Psoas muscle (tissue), 8 donors: ENCODE results near the gene FXYD5. TPM values are rescaled to one million over a fixed set of nuclear protein-coding genes. Genes with fewer than 3 reads are reported as not detected.
A peak's percentile ranks its signal among the peaks of the same experiment; 100 is the strongest.

Experiments used
- ATAC-seq, 4 donors: fragments of 200-7000 bp; cut with Tn5 transposase; one replicate each; pipeline ENCODE4 v1.9.1; 2020; ENCODE audit warnings: moderate library complexity in 3 of 4, mild to moderate bottlenecking in 2 of 4
- DNase-seq, 2 donors: peaks; one replicate each; pipeline ENCODE4 v3.0.0-alpha.2; 2020
- H3K27ac ChIP-seq: fragments of 200-600 bp; one replicate; pipeline ENCODE4 v1.8.0; 2022
- H3K27me3 ChIP-seq, 3 donors: fragments of 200-600 bp in 1 of 3; one replicate each; pipeline versions ENCODE4 v1.6.1 to v1.8.0; 2013 to 2022; ENCODE audit warnings: low read length in 2 of 3, mild to moderate bottlenecking in 2 of 3, moderate library complexity in 1 of 3; ENCODE audit not compliant: insufficient read depth in 3 of 3
- H3K36me3 ChIP-seq, 2 donors: fragments of 200-600 bp in 1 of 2; one replicate each; pipeline versions ENCODE4 v1.6.1 to v1.8.0; 2013 to 2022; ENCODE audit warnings: low read depth in 1 of 2, mild to moderate bottlenecking in 1 of 2, moderate library complexity in 1 of 2; ENCODE audit not compliant: insufficient read depth in 1 of 2
- H3K4me1 ChIP-seq: fragments of 200-600 bp; one replicate; pipeline ENCODE4 v1.8.0; 2022
- H3K4me3 ChIP-seq: fragments of 200-600 bp; one replicate; pipeline ENCODE4 v1.8.0; 2022; ENCODE audit warnings: mild to moderate bottlenecking
- H3K9me3 ChIP-seq: fragments of 200-600 bp; one replicate; pipeline ENCODE4 v1.8.0; 2022
- CTCF ChIP-seq: fragments of 200-600 bp; IDR thresholded peaks from one replicate; pipeline ENCODE4 v1.8.0; 2022; ENCODE audit warnings: antibody characterized with exemption
- WGBS, 3 donors: extraction: QIAGEN DNeasy Blood & Tissue Kit; methylation state at CpG; one replicate each; pipeline versions ENCODE4 v1.1.6 to v1.1.7; 2013; 5-methylcytosine and 5-hydroxymethylcytosine counted together
- intact Hi-C, 2 donors: fragments of 100-400 bp; cut with DNase I; formaldehyde crosslinking; loops; one replicate each; pipeline versions ENCODE4 v1.11.0 to v1.14.2; 2022
- long read RNA-seq, 2 donors: library from polyadenylated mRNA; unstranded; transcript quantifications; one replicate each; pipeline ENCODE4 v2.0.0, GENCODE V29; 2021
- polyA plus RNA-seq, 3 donors: library from polyadenylated mRNA; stranded (reverse); fragments of 200-250 nt; gene quantifications; one replicate each; pipeline ENCODE4 v1.2.3, GENCODE V29; 2013
- total RNA-seq, 4 donors: library from RNA; stranded (reverse); fragmentation: NEBNext Ultra II Directional in 2 of 4; extraction: Animal tissue kit (Norgen Biotek cat#: 25700) in 2 of 4; gene quantifications; one replicate each; pipeline versions ENCODE4 v1.2.1 to v1.2.4, GENCODE V29; 2021 to 2023
- donor health status: healthy with polysubstance abuse.
- donor health status: DM: no; HTN: no; CAD: no; lungs with moderate emphysema.
- donor health status: Bipolar disorder and iron deficiency.
- donor health status: healthy.
- donor health status: DM: yes; HTN: yes; CAD: no.
- donor health status: DM: no; HTN: no; CAD: no.
- donor health status: DM: no; HTN: no; CAD: no.
- donor health status: DM: yes; HTN: yes; CAD: no.

Gene FXYD5
- total RNA-seq: 10 to 100 TPM in 3 of 4 donors, 1 to 10 TPM in 1; 9.5 to 14.8 (median 11.7) TPM
- 10 to 100 TPM in 2 of 3 donors, 1 to 10 TPM in 1; 6.4 to 19.1 (median 11.5) TPM for polyA plus RNA-seq
- long read RNA-seq, donor 1, partial matches to known transcripts: 1 of 3 reads
- long read RNA-seq, donor 1, other reads (novel, unspliced or antisense): 0 of 3 reads
- long read RNA-seq, donor 2, partial matches to known transcripts: 1 of 4 reads
- long read RNA-seq, donor 2, other reads (novel, unspliced or antisense): 0 of 4 reads

GRCh38 chr19:35154525-35155406 lies at the start of gene FXYD5:
TSS of gene FXYD5 (plus strand) at chr19:35154735. CDS start at chr19:35155551, 816 bp downstream.
- intact Hi-C loops: no loop called here
- peak within 1 kb of the TSS; percentile 36 for H3K27ac ChIP-seq
- H3K36me3 ChIP-seq: peaks cover 0 to 14% of the 10 kb centered on the region in 2 donors
- peaks cover 0 to 41% (median 20%) of the 10 kb centered on the region in 3 donors for H3K27me3 ChIP-seq
- DNase-seq: peak; percentile 74
- peak within 1 kb of the TSS; percentile 63 for H3K4me3 ChIP-seq
- WGBS, 3 donors: 1% methylated on average over 45 to 49 of the region's 49 CpGs
- ATAC-seq: peak; percentile 59 to 79 (median 62)
- H3K4me1 ChIP-seq: no peaks in the 10 kb centered on the region
- no peaks in the 10 kb centered on the region for H3K9me3 ChIP-seq
- TF ChIP-seq CTCF: no peak

GRCh38 chr19:35105047-35105410 lies 49.5 kb upstream of the FXYD5 start:
- ATAC-seq (no peak), DNase-seq (no peak)
- Histone ChIP-seq H3K4me3 (no peak overlapping the region), H3K9me3 (no peaks in the 10 kb centered on the region), H3K36me3 (no peaks in the 10 kb centered on the region), H3K27ac (no peak overlapping the region), H3K27me3 (no peaks in the 10 kb centered on the region), H3K4me1 (no peaks in the 10 kb centered on the region)
- intact Hi-C loops: no loop called here
- 94 to 98% (median 95%) methylated on average over 6 of the region's 6 CpGs for WGBS, 3 donors
- no peak for TF ChIP-seq CTCF

- Histone ChIP-seq H3K4me3 (no peak overlapping the region), H3K36me3 (no peaks in the 10 kb centered on the region), H3K27ac (no peak overlapping the region), H3K9me3 (no peaks in the 10 kb centered on the region), H3K27me3 (no peaks in the 10 kb centered on the region), H3K4me1 (no peaks in the 10 kb centered on the region)
- intact Hi-C loops: no loop called here
- no peak for ATAC-seq
- no peak for DNase-seq
- WGBS, 3 donors: 73 to 78% (median 78%) methylated on average over 30 of the region's 30 CpGs
- TF ChIP-seq CTCF: no peak
Measured at GRCh38 chr19:35105411-35106290, 48.9 kb upstream of the FXYD5 start.

- Histone ChIP-seq H3K4me3 (no peak overlapping the region), H3K36me3 (no peaks in the 10 kb centered on the region), H3K27me3 (no peaks in the 10 kb centered on the region), H3K4me1 (no peaks in the 10 kb centered on the region), H3K9me3 (no peaks in the 10 kb centered on the region), H3K27ac (no peak overlapping the region)
- no peak for TF ChIP-seq CTCF
- 31 to 56% (median 47%) methylated on average over 9 of the region's 9 CpGs for WGBS, 3 donors
- DNase-seq (no peak), ATAC-seq (peak; percentile 51 to 70 (median 65))
- intact Hi-C loops: no loop called here
Measured at GRCh38 chr19:35106291-35106583, 48.3 kb upstream of the FXYD5 start.
